SHP77 (cell line): ENCODE results near the gene FNIP1.
"Not testable (repeated sequence)": the region's sequence is repeated elsewhere in the genome, so short reads cannot be mapped to it uniquely, and the experiment has no call there.

Experiments used
- DNase-seq, 2 experiments: peaks; one replicate each; lab custom pipeline; 2025; lab: John Stamatoyannopoulos, UW

FNIP1 gene

GRCh38 chr5:131749723-131750470 is 46.9 kb downstream of the FNIP1 start:
- DNase-seq, result no peak

GRCh38 chr5:131749138-131749537 is 47.7 kb downstream of the FNIP1 start:
- no peak for DNase-seq

GRCh38 chr5:131747180-131748105 is 49.4 kb downstream of the FNIP1 start:
- no peak for DNase-seq

- DNase-seq, result no peak
Measured at GRCh38 chr5:131746423-131746822, 50.4 kb downstream of the FNIP1 start.

- DNase-seq, result no peak
Measured at GRCh38 chr5:131745703-131746102, 51.1 kb downstream of the FNIP1 start.

- no peak for DNase-seq
Measured at GRCh38 chr5:131745155-131745554, 51.7 kb downstream of the FNIP1 start.

GRCh38 chr5:131740477-131740876 is 56.3 kb downstream of the FNIP1 start:
- no peak for DNase-seq

- no peak for DNase-seq
Measured at GRCh38 chr5:131735393-131735792, 61.4 kb downstream of the FNIP1 start.

GRCh38 chr5:131734939-131735338 is 61.9 kb downstream of the FNIP1 start:
- not testable (repeated sequence) for DNase-seq

GRCh38 chr5:131729292-131729691 is 67.5 kb downstream of the FNIP1 start:
- DNase-seq, result not testable (repeated sequence)

- DNase-seq, result not testable (repeated sequence)
Measured at GRCh38 chr5:131724089-131724488, 72.7 kb downstream of the FNIP1 start.

- no peak for DNase-seq
Measured at GRCh38 chr5:131720714-131721113, 76.1 kb downstream of the FNIP1 start.

- no peak for DNase-seq
Measured at GRCh38 chr5:131719564-131719963, 77.3 kb downstream of the FNIP1 start.

GRCh38 chr5:131718487-131719014 is 78.3 kb downstream of the FNIP1 start:
- no peak for DNase-seq

GRCh38 chr5:131717164-131717563 is 79.7 kb downstream of the FNIP1 start:
- DNase-seq, result not testable (repeated sequence)

GRCh38 chr5:131716650-131717049 is 80.2 kb downstream of the FNIP1 start:
- DNase-seq, result no peak

- DNase-seq, result no peak
Measured at GRCh38 chr5:131710391-131710790, 86.4 kb downstream of the FNIP1 start.

- DNase-seq, result no peak
Measured at GRCh38 chr5:131709043-131709442, 87.8 kb downstream of the FNIP1 start.

GRCh38 chr5:131706281-131706680 is 90.5 kb downstream of the FNIP1 start:
- DNase-seq, result no peak

- DNase-seq, result no peak
Measured at GRCh38 chr5:131694926-131695325, 101.9 kb downstream of the FNIP1 start.

GRCh38 chr5:131693894-131694293 is 102.9 kb downstream of the FNIP1 start:
- DNase-seq, result no peak

GRCh38 chr5:131685516-131686171 is 111.2 kb downstream of the FNIP1 start:
- no peak for DNase-seq
